ENCODE results near the gene FOXP1. TPM values are rescaled to one million over a fixed set of nuclear protein-coding genes. Genes with fewer than 3 reads are reported as not detected.

FOXP1 gene
- total RNA-seq, 2 donors from 2014 or later: 41.7 to 94.3 TPM

DNA sequence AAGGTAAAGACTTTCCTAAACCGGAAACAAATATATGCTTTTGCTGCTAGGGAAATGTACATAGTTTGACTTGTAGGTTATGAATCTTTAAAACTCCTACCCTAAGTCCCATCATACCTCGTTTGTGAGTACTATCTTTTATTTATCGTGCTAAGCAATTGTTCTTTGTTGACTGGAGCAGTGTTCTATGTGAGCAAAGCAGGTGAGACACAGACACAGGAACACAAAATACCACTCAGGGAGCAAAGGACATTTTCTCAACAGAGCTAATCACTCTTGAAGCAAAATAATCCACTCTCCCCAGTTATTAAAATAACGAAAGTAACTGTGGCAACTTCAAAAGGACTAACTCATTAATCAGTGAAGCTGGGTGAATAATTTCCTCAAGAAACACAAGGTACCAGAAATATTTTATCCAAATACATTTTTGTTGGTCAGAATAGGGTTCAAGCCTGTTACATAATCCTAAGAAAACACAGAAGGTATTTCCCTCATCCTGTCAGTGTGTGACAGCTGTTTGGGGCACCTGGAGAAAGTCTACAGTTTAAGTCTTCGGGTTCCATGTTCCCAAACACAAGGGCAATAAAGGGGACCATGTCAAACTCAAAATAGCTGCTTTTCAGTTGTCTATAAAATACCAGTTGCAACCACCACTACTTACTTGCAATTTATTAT, 407.7 kb downstream of the FOXP1 start:
- 89% methylated on average over 3 to 5 of the region's 5 CpGs for WGBS, 2 experiments (ENCODE audit: insufficient coverage in 1 of 2, insufficient read length in 1 of 2)
- H3K36me3 Mint-ChIP-seq (ENCODE audit: low read depth): peaks cover 22% of the 10 kb centered on the region
- H3K9ac ChIP-seq (ENCODE audit: extremely low read depth, low read length, poor library complexity, severe bottlenecking): no peak overlapping the region
- no peak overlapping the region for H3K27ac Mint-ChIP-seq
- H3K27ac ChIP-seq (ENCODE audit: low read depth, low read length): no peak overlapping the region
- no peak overlapping the region for H3K4me3 Mint-ChIP-seq
- H3K4me1 ChIP-seq (ENCODE audit: control insufficient read depth, insufficient read depth, low read length): peaks cover 15% of the 10 kb centered on the region
- no peak for DNase-seq
- H3K9me3 ChIP-seq (ENCODE audit: control insufficient read depth, low read length): no peaks in the 10 kb centered on the region
- H3K27me3 ChIP-seq (ENCODE audit: control insufficient read depth, insufficient read depth, low read length, poor library complexity, severe bottlenecking): no peaks in the 10 kb centered on the region
- H3K4me1 Mint-ChIP-seq: peaks cover 41% of the 10 kb centered on the region
- no peak for TF ChIP-seq CTCF (conservative IDR thresholded peaks at IDR 0.05)
- no peaks in the 10 kb centered on the region for H3K36me3 ChIP-seq (ENCODE audit: control insufficient read depth, insufficient read depth, low read length)
- H3K9me3 Mint-ChIP-seq: no peaks in the 10 kb centered on the region
- H3K27me3 Mint-ChIP-seq (ENCODE audit: insufficient read depth): no peaks in the 10 kb centered on the region
- no peak overlapping the region for H3K4me3 ChIP-seq (ENCODE audit: low read length)

GRCh38 chr3:71172951-71173350, 410.6 kb downstream of the FOXP1 start:
- no peaks in the 10 kb centered on the region for H3K27me3 ChIP-seq (ENCODE audit: control insufficient read depth, insufficient read depth, low read length, poor library complexity, severe bottlenecking)
- no peak overlapping the region for H3K27ac ChIP-seq (ENCODE audit: low read depth, low read length)
- TF ChIP-seq CTCF (conservative IDR thresholded peaks at IDR 0.05): no peak
- H3K27me3 Mint-ChIP-seq (ENCODE audit: insufficient read depth): no peaks in the 10 kb centered on the region
- no peak overlapping the region for H3K4me3 ChIP-seq (ENCODE audit: low read length)
- H3K27ac Mint-ChIP-seq: no peak overlapping the region
- no peaks in the 10 kb centered on the region for H3K9me3 ChIP-seq (ENCODE audit: control insufficient read depth, low read length)
- no peaks in the 10 kb centered on the region for H3K9me3 Mint-ChIP-seq
- no peak overlapping the region for H3K9ac ChIP-seq (ENCODE audit: extremely low read depth, low read length, poor library complexity, severe bottlenecking)
- no peaks in the 10 kb centered on the region for H3K36me3 ChIP-seq (ENCODE audit: control insufficient read depth, insufficient read depth, low read length)
- peaks cover 8% of the 10 kb centered on the region for H3K36me3 Mint-ChIP-seq (ENCODE audit: low read depth)
- WGBS, 2 experiments (ENCODE audit: insufficient coverage in 1 of 2, insufficient read length in 1 of 2): 80 to 83% methylated on average over 2 of the region's 2 CpGs
- H3K4me1 Mint-ChIP-seq: peaks cover 68% of the 10 kb centered on the region
- peaks cover 26% of the 10 kb centered on the region for H3K4me1 ChIP-seq (ENCODE audit: control insufficient read depth, insufficient read depth, low read length)
- H3K4me3 Mint-ChIP-seq: no peak overlapping the region
- DNase-seq: no peak

DNA sequence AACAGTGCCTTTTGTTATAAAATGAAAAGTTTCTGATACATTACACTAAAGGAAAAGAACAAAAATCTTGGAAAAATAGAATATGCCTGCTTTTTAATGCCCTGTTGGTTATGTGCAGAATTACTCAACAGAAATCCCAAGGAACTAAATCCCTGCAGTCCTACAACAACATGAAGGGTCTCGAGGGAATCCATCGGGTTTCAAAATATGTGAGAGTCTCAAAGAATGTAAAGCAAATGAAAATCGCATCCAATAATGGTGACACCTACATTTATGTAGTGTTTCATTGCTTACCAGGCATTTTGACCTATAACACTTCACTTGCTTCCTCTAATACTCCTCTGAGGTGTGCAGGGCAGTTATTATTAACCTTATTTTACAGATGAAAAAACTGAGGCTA, 411.3 kb downstream of the FOXP1 start:
- TF ChIP-seq CTCF (conservative IDR thresholded peaks at IDR 0.05): no peak
- WGBS, 2 experiments (ENCODE audit: insufficient coverage in 1 of 2, insufficient read length in 1 of 2): 98 to 100% methylated on average over 3 of the region's 3 CpGs
- H3K27me3 Mint-ChIP-seq (ENCODE audit: insufficient read depth): no peaks in the 10 kb centered on the region
- Histone ChIP-seq H3K9me3 (ENCODE audit: control insufficient read depth, low read length) (no peaks in the 10 kb centered on the region), H3K9ac (ENCODE audit: extremely low read depth, low read length, poor library complexity, severe bottlenecking) (no peak overlapping the region), H3K4me1 (ENCODE audit: control insufficient read depth, insufficient read depth, low read length) (peaks cover 26% of the 10 kb centered on the region), H3K36me3 (ENCODE audit: control insufficient read depth, insufficient read depth, low read length) (no peaks in the 10 kb centered on the region), H3K4me3 (ENCODE audit: low read length) (no peak overlapping the region), H3K27ac (ENCODE audit: low read depth, low read length) (no peak overlapping the region), H3K27me3 (ENCODE audit: control insufficient read depth, insufficient read depth, low read length, poor library complexity, severe bottlenecking) (no peaks in the 10 kb centered on the region)
- no peak overlapping the region for H3K27ac Mint-ChIP-seq
- DNase-seq: no peak
- H3K4me1 Mint-ChIP-seq: peaks cover 70% of the 10 kb centered on the region
- H3K4me3 Mint-ChIP-seq: no peak overlapping the region
- H3K36me3 Mint-ChIP-seq (ENCODE audit: low read depth): peaks cover 5% of the 10 kb centered on the region
- H3K9me3 Mint-ChIP-seq: no peaks in the 10 kb centered on the region
